ENCODE measurements around the gene MAP3K20.

- TF ChIP-seq CTCF (IDR thresholded peaks at IDR 0.05) (no peak), POLR2A (IDR thresholded peaks at IDR 0.05) (no peak)
Observed at GRCh38 chr2:173053043-173053699, 22.5 kb upstream of the MAP3K20 start.

All from thyroid gland (tissue), 4 donors.